GM19043 (cell line): ENCODE results near the gene NGB.
"Not testable (repeated sequence)": the region's sequence is repeated elsewhere in the genome, so short reads cannot be mapped to it uniquely, and the experiment has no call there.

Experiments used
- ATAC-seq: cut with Tn5 transposase; IDR thresholded peaks from one replicate; pipeline ENCODE4 v1.9.1; 2021; ENCODE audit warnings: low read depth; ENCODE audit not compliant: unreplicated experiment

NGB gene

GRCh38 chr14:77296906-77297305 is 25.9 kb upstream of the NGB start:
- no peak for ATAC-seq

GRCh38 chr14:77296155-77296554 is 25.1 kb upstream of the NGB start:
- no peak for ATAC-seq

DNA sequence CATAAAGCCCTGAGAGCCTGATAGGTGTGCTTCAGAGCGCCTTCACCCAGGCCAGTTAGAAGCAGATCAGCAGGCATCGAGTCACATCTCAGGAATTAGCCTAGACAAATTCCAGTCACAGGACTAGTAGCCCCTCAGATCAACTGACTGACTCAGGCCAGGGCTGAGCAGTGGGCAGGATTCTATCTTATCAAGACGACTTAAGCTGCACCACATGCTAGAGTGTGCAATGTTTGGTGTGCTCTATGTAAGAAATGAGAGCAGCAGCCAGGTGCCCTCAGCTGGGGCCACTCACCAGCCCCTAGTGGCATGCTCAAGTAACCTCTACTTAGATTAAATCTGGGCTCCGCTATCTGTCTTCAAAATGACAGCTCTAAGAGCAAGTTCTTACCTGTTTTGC is 19.7 kb upstream of the NGB start:
- ATAC-seq, result no peak

DNA sequence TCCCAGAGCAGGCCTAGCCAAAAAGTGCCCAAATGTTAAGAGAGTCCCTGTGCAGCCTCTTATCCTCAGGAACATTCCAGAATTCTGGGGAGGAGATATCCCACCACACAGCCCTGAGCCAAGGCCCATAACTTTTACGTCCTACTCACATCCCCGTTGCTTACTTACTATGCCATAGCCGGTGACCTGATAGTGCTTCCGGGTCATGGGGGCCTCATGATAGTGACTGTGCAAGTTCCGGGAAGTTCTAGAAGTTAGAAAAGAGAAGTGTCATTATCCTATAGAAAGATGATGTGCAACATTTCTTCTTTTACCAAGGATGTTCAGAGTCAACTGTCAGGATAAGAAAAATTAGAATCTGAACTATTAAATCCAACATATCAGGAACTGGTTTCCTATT is 15.6 kb upstream of the NGB start:
- ATAC-seq, result no peak

- ATAC-seq, result no peak
These were observed 13.5 kb upstream of the NGB start for GRCh38 chr14:77284466-77284865.

DNA sequence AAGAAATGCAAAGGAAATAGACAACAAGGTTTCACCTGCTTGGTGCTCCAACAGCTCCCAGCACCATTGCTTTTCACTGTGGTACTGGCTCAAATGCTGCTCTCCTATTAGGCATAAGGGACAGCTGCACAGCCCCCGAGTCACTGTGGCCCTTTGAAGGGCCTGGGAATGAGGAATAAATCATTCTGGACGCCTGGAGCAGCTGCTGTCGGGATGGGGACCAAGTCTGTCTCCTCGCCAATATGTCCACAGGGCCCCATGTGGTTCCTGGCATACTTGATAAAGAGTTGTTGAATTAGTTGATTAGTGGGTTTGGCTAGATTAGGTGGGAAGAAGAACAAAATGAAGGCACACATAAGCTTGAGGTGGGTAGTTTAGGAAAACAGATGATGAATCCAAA is 13.1 kb upstream of the NGB start:
- ATAC-seq, result no peak

DNA sequence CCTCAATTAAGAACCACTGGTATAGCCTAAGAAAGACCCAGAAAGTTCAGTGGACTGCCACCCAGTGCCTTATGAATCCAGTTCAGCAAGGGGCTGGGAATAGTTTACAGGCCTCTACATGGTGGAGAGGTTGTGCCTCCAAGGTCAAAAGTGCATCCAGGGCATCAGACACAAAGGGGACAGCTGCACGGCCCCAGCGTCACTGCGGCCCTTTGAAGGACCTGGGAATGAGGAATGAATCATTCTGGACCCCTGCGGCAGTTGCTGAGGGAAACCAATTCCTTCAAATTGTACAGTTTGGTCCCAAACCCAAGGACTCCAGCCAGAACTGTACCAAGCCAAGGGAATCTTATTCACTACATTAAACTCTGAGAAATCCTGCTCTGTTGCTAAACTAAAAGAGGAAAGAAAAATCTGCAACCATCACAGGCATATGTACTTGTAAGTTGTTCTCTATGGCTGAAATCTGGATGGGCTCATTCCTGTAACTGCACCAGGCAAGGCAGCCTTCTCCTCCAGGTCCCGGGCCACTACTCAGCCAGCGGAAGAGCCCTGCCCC is 10.9 kb upstream of the NGB start:
- ATAC-seq, result no peak

GRCh38 chr14:77280921-77281320 is 9.9 kb upstream of the NGB start:
- ATAC-seq, result not testable (repeated sequence)

DNA sequence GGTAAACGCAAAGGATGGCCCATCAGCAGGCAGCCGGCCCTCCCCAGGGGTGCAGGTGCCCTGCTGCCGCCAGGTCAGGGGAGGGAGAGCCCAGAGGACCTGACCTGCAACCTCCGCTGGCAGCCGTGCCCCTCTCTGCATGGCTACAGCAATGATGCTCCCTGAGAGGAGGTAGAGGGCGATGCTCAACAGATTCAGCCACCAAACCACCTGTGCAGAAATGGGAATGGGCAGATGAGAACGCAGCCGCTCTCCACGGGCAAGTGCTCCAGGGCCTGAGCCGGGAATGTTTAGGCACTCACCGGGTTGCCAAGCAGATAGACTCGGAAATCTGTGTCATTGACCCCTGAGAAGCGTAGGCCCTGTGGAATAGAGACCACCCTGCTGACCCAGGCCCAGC is 8.7 kb upstream of the NGB start:
- no peak for ATAC-seq

DNA sequence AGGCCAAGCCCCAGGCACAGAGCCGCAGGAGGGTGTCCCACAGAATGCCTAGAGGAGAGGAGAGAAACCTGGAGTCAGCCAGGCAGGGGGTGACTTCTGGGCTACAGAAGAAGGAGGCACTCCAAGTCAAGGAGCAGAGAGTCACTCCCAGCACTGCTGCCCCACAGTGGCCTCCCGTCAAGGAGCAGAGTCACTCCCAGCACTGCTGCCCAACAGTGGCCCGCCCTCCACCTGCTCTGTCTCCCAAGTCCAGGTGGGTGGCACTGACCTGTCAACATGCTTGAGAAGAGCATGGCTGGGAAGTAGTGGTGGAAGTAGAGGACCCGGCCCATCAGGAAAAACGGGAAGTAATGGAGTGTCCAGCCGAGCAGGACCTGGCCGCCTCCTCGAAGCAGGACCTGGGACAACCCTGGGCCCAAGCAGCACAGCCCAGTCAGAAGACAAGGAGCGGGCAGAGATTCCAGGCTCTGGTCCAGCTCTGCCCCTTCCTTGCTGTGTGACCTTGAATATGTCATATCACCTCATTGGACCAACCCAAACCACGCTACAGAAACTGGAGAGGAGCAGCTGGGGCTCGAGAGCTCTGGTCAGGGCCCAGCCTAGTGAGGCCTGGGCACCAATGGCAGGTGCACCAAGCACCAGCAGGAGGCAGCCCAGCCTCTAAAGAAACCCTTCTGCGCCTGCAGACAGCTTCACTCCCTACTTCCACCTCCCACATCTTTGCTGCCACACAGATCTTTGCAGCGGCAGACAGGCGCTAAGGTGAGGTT is 7.6 kb upstream of the NGB start:
- no peak for ATAC-seq

DNA sequence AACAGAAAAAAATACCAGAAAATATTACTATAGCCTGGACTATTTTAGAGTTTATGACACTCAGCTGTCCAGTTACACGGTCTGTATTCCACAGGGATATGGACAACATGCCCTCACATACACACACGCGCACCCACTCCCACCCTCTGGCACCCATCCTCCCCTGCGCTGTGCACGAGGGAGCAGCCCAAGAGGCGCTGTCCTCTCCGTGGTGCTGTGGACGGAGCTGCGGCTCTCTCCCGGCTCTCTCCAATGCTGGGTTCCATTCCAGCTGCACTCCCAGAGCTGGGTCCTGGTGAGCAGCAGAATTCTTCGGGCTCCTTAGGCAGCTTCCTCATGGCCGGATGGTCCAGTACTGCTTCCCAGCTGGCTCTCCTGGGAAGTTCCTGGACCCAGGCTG is 6.0 kb upstream of the NGB start:
- ATAC-seq, result no peak

DNA sequence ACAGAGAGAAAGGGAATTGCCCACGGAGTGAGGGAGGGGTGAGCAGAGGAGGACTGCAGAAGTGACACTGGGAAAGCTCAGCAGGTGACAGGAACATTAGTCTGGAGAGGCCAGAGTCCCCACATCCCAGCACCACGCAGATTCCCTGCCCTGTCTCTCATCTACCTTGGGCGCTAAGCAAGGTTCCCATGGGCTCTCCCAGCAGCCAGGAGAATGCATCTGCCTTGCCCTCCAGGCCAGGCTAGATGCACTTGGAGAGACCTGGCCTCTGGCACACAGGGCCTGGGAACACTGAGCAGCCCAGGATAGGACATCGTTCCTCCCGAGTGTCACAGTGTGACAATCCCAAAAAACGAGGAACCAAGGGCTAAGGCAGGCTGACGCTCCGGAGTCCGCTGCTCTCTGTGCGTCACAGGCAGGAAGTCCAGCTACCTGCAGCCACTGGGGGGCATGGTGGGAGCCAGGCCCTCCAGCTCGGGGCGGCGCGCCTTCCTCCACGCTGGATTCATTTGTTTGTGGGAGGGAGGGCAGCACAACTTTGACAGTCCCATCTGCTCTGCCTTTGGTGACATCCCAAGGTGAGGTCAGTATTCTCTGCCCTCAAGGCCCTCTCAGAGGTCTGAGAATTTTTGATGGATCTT is 5.4 kb upstream of the NGB start:
- ATAC-seq, result no peak

GRCh38 chr14:77275601-77276017 is 4.6 kb upstream of the NGB start:
- no peak for ATAC-seq

GRCh38 chr14:77275041-77275580 is 4.1 kb upstream of the NGB start:
- no peak for ATAC-seq

GRCh38 chr14:77273796-77274195 is 2.8 kb upstream of the NGB start:
- no peak for ATAC-seq

DNA sequence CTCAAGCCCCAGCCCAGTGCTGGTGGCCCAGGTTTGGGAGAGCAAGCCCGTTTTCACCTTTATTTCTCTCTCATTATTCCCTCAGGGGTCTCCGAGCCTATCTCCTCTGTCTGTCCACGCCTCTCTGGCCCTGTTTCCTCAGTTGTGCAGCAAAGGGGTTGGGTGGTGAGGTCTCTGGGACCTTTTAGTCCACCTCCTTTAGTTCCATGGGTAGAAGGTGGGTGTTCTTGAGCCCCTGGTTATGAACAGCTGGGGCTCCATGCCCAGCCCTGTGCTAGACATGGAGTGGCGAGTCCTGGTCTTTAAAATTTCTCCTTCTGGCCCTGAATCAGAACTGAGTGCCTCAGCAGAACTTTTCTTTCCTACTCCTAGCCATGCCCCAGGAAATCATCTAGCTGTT is 1.3 kb upstream of the NGB start:
- no peak for ATAC-seq

DNA sequence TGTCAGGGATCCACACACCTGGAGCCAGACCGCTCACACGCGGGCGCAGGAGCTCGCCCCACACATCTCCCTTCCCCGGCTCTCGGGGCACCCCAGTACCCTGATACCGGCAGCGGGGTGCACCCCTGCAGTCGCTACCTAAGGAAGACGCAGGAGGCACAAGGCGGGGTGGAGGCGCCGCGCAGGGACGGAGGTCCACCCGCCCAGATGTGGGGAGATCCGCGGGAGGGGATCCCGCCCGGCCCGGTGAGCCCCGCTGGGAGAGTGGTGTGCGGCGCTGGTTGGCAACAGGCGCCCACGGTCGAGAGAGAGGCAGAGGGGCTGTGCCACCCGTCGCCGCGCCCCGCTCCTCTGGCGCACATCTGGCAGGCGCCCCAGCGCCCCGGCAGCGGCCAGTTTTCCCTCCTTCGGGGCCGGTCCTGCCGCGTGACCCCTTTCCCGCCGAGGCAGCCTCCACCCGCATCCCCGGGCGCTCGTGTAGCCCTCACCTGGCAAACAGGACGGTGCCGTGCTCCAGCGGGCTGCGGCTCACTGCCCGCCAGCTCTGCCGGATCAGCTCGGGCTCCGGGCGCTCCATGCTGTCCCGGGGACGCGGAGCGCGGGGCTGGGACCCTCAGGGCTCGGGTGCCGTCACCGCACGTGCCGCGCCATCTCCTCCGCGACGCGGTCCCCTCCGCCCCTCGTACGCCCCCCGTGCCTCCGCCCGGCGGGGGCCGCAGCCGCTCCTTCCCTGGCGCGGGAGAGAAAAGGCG is 469 bp downstream of the NGB start:
- ATAC-seq, result no peak

GRCh38 chr14:77268989-77269600 is 1.9 kb downstream of the NGB start:
- ATAC-seq, result no peak

DNA sequence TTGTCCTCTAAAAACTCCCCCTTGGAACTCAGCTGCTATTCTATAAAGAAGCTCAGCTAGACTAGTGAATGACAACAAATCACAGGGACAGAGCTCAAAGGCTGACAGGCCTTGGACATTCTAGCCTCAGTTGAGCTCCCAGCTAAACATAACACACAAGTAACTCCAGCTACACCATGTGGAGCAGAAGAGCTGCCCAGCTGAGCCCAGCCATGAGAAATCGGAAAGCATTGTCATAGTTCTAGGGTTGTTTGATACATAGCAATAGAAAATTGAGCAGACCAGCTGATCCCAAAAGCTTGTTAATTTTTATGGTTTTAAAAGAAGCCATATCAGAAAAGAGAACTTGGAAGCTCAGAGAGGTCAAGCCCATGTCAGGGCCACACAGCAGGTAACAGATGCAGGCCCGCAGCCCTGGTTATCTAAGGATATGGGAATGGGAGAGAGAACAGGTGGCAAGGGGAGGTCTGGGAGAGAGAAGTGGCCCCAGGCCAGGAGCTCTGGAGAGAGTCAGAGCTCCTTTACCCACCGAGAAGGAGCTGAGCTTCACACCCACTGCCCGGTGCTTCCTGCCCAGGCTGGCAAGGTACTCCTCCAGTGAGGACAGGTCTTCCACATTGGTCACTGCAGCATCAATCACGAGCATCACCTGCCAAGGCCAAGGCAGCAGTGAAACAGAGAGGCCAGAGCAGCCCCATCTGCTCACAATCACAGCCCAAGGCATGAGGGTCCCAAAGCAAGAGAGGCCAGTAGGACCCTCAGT is 2.9 kb downstream of the NGB start:
- ATAC-seq, result no peak

DNA sequence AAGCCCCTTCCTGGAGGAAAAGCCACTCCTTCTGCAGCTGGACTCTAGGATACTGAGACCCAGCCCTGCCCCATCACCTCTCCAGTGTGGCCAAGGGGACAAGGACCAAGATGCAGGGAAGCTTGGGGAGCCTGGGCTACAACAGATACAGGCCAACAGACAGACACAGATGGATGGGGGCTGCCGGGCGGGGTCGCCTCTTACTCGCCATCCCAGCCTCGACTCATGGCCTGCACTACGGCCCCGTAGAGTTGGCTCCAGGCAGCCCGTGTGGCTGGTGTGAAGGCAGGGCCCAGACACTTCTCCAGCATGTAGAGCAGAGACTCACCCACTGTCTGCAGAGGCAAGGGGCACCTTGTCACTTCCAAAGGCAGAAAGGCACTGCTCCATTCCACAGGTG is 4.7 kb downstream of the NGB start:
- no peak for ATAC-seq
